B cell (primary cell): ENCODE data around the gene ABCC1. TPM values are rescaled to one million over a fixed set of nuclear protein-coding genes. Genes with fewer than 3 reads are reported as not detected.

Experiments used
- ATAC-seq: fragments of 200-7000 bp; cut with Tn5 transposase; one replicate; pipeline ENCODE4 v1.10.0; 2021; ENCODE audit warnings: low read depth, mild to moderate bottlenecking, moderate number of reproducible peaks, moderate library complexity
- CTCF ChIA-PET: fragments of 350-600 bp; sonication (Branson Sonifier 250); formaldehyde crosslinking; loops from one replicate; lab custom pipeline; 2021; ENCODE audit warnings: antibody characterized with exemption, inconsistent platforms; lab: Charles Lee
- POLR2A ChIA-PET: fragments of 350-600 bp; sonication (Branson Sonifier 250); formaldehyde crosslinking; loops from one replicate; lab custom pipeline; 2021; ENCODE audit warnings: antibody characterized with exemption; lab: Charles Lee
- DNase-seq: peaks from one replicate; pipeline ENCODE4 v3.0.0; 2013
- H2AFZ ChIP-seq: 2 replicates; pipeline ENCODE4 v1.6.1; 2012; ENCODE audit warnings: mild to moderate bottlenecking, low read depth, low read length; ENCODE audit not compliant: insufficient read depth, poor library complexity, severe bottlenecking
- H3K27ac ChIP-seq, 2 donors: 1 replicate in 1 of 2; 2 replicates in 1 of 2; pipeline ENCODE4 v1.5.1; 2012 to 2013; ENCODE audit warnings: low read length in 2 of 2, mild to moderate bottlenecking in 2 of 2, moderate library complexity in 1 of 2
- H3K27me3 ChIP-seq, 4 experiments: fragments of 200-600 bp in 1 of 4; sonication (generic) in 1 of 4; replicated peaks in 1 of 4; 1 replicate in 2 of 4; 2 replicates in 2 of 4; pipeline versions ENCODE4 v1.6.1 to v1.7.0; 2013 to 2016; ENCODE audit warnings: low read length in 3 of 4, mild to moderate bottlenecking in 2 of 4, mixed read lengths in 1 of 4, moderate library complexity in 1 of 4; ENCODE audit not compliant: insufficient read depth in 4 of 4, control insufficient read depth in 3 of 4; ENCODE audit errors: control extremely low read depth in 1 of 4
- H3K36me3 ChIP-seq, 2 experiments: replicated peaks in 1 of 2; 1 replicate in 1 of 2; 2 replicates in 1 of 2; pipeline versions ENCODE4 v1.6.1 to v1.7.1; 2013; ENCODE audit warnings: low read length in 1 of 2; ENCODE audit not compliant: insufficient read depth in 2 of 2, control insufficient read depth in 1 of 2; ENCODE audit errors: control extremely low read depth in 1 of 2, extremely low read depth in 1 of 2
- H3K4me1 ChIP-seq, 2 donors: fragments of 200-600 bp in 1 of 2; sonication (generic) in 1 of 2; 1 replicate in 1 of 2; 2 replicates in 1 of 2; pipeline versions ENCODE4 v1.5.1 to v1.6.1; 2013 to 2017; ENCODE audit warnings: low read length in 2 of 2; ENCODE audit not compliant: control insufficient read depth in 2 of 2, insufficient read depth in 2 of 2
- H3K4me2 ChIP-seq: replicated peaks from 2 replicates; pipeline ENCODE3; 2012; ENCODE audit warnings: mild to moderate bottlenecking, low read depth, low read length; ENCODE audit not compliant: poor library complexity, severe bottlenecking
- H3K4me3 ChIP-seq, 5 experiments: fragments of 200-600 bp in 1 of 5; sonication (generic) in 1 of 5; 1 replicate in 3 of 5; 2 replicates in 2 of 5; pipeline versions ENCODE4 v1.5.1 to v1.7.0; 2011 to 2016; ENCODE audit warnings: low read length in 4 of 5, mild to moderate bottlenecking in 4 of 5, low read depth in 2 of 5, control low read depth in 1 of 5, moderate library complexity in 1 of 5; ENCODE audit not compliant: insufficient read depth in 1 of 5; ENCODE audit errors: control extremely low read depth in 1 of 5, extremely low read depth in 1 of 5
- H3K79me2 ChIP-seq: fragments of 200-600 bp; sonication (generic); one replicate; pipeline ENCODE4 v1.6.0; 2016; ENCODE audit warnings: low read length; ENCODE audit not compliant: control insufficient read depth, insufficient read depth
- H3K9ac ChIP-seq: fragments of 200-600 bp; sonication (generic); 2 replicates; pipeline ENCODE4 v1.6.1; 2017; ENCODE audit warnings: mild to moderate bottlenecking, low read length, moderate library complexity
- H3K9me3 ChIP-seq, 3 donors: one replicate each; pipeline versions ENCODE4 v1.6.1 to v1.7.1; 2013; ENCODE audit warnings: low read length in 2 of 3; ENCODE audit not compliant: control insufficient read depth in 2 of 3, insufficient read depth in 1 of 3; ENCODE audit errors: control extremely low read depth in 1 of 3
- H4K20me1 ChIP-seq: 2 replicates; pipeline ENCODE4 v1.6.0; 2012; ENCODE audit warnings: mild to moderate bottlenecking, low read length; ENCODE audit not compliant: insufficient read depth, control insufficient read depth, poor library complexity, severe bottlenecking
- H3K27ac Mint-ChIP-seq: one replicate; pipeline ENCODE4 v1.8.0; 2021; ENCODE audit warnings: mixed read lengths
- H3K27me3 Mint-ChIP-seq: one replicate; pipeline ENCODE4 v1.8.0; 2021; ENCODE audit warnings: mixed read lengths
- H3K4me1 Mint-ChIP-seq: one replicate; pipeline ENCODE4 v1.8.0; 2021; ENCODE audit warnings: mixed read lengths
- H3K4me3 Mint-ChIP-seq: one replicate; pipeline ENCODE4 v1.8.0; 2021; ENCODE audit warnings: mixed read lengths
- H3K9me3 Mint-ChIP-seq: one replicate; pipeline ENCODE4 v1.8.0; 2022; ENCODE audit warnings: mixed read lengths; ENCODE audit not compliant: insufficient read depth
- EZH2 ChIP-seq: IDR thresholded peaks from 2 replicates; pipeline ENCODE4 v1.6.1; 2012; ENCODE audit warnings: borderline replicate concordance, low read depth, mild to moderate bottlenecking, moderate library complexity, low read length; ENCODE audit not compliant: insufficient read depth, poor library complexity, severe bottlenecking
- WGBS: methylation state at CpG from one replicate; pipeline ENCODE4 v1.1.5; 2013; ENCODE audit warnings: missing lambda C conversion rate; ENCODE audit not compliant: insufficient coverage; 5-methylcytosine and 5-hydroxymethylcytosine counted together
- intact Hi-C: fragments of 100-400 bp; cut with micrococcal nuclease; formaldehyde crosslinking; loops from one replicate; pipeline ENCODE4 v1.10.0; 2022
- polyA plus RNA-seq: library from polyadenylated mRNA; depleted of rRNA; stranded (reverse); fragments of >200 nt; gene quantifications from 2 replicates; pipeline ENCODE4 v1.2.3, GENCODE V29; 2012
- total RNA-seq, 2 donors: library from RNA; stranded (reverse); fragments of 120-200 nt in 1 of 2; gene quantifications; 1 replicate in 1 of 2; 2 replicates in 1 of 2; pipeline versions ENCODE4 v1.2.3 to v1.2.4, GENCODE V29; 2013 to 2022
- TF ChIP-seq, protein P1 (sequence below): fragments of 200-600 bp; IDR thresholded peaks from one replicate; pipeline ENCODE4 v1.8.0; 2022; ENCODE audit warnings: antibody characterized with exemption, mild to moderate bottlenecking

The ABCC1 gene
- total and polyA plus RNA-seq, 2 donors (not counting 1 experiment from before 2014, with no cell fraction given), result 21.8 to 73.0 TPM

DNA sequence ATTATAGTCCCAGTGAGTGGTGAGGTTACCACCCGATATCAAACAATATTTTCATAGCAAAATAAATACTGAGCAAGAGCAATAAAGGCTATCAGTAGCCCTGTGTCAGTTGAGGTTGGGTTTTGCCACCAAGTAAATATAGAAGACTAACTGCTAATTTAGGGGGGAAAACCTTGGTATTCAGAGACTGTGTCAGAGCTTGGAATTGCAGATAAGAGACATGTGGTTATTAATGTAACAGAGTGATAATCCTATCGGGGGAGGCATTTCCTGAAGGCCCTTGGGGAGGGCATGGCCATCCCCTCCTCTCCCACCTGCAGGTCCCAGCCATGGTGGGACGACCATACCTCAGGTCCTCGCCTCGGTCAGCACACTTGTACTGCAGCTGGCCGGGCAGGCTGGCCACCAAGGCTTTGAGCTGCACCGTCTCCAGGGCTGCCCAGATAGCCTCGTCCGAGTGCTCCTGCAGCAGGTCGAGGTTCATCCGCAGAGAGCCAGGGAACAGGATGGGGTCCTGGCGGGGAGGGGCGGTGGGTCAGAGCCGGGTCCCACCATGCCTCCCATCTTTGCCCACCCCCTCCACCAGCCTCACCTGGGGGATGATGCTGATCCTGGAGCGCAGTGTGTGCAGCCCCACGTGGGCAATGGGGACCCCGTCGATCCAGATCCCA, 205.0 kb downstream of the ABCC1 start:
- H3K9me3 Mint-ChIP-seq, result peaks cover 17% of the 10 kb centered on the region
- Histone ChIP-seq H3K9ac (no peak overlapping the region), H3K79me2 (no peaks in the 10 kb centered on the region), H3K9me3 (peaks cover 4 to 18% (median 17%) of the 10 kb centered on the region in 3 donors), H3K4me3 (no peak overlapping the region), H2AFZ (no peak overlapping the region), H3K4me1 (no peaks in the 10 kb centered on the region), H3K27ac (no peak overlapping the region), H3K4me2 (no peak overlapping the region), H3K36me3 (no peaks in the 10 kb centered on the region), H4K20me1 (no peaks in the 10 kb centered on the region), H3K27me3 (no peaks in the 10 kb centered on the region)
- ATAC-seq (no peak), DNase-seq (no peak)
- WGBS, result 87% methylated on average over 17 of the region's 18 CpGs
- intact Hi-C loops, result no loop called here
- ChIA-PET CTCF (no interaction called here), POLR2A (interaction anchor here (0.7 kb wide), 1 partner anchor 1556 kb away, joined by 3 read pairs; no protein-coding TSS in a partner anchor)
- no peak overlapping the region for H3K4me3 Mint-ChIP-seq
- H3K27ac Mint-ChIP-seq, result no peak overlapping the region
- TF ChIP-seq, protein P1, sequence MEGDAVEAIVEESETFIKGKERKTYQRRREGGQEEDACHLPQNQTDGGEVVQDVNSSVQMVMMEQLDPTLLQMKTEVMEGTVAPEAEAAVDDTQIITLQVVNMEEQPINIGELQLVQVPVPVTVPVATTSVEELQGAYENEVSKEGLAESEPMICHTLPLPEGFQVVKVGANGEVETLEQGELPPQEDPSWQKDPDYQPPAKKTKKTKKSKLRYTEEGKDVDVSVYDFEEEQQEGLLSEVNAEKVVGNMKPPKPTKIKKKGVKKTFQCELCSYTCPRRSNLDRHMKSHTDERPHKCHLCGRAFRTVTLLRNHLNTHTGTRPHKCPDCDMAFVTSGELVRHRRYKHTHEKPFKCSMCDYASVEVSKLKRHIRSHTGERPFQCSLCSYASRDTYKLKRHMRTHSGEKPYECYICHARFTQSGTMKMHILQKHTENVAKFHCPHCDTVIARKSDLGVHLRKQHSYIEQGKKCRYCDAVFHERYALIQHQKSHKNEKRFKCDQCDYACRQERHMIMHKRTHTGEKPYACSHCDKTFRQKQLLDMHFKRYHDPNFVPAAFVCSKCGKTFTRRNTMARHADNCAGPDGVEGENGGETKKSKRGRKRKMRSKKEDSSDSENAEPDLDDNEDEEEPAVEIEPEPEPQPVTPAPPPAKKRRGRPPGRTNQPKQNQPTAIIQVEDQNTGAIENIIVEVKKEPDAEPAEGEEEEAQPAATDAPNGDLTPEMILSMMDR, result no peak
- no peak for TF ChIP-seq EZH2
- H3K27me3 Mint-ChIP-seq, result no peaks in the 10 kb centered on the region
- no peaks in the 10 kb centered on the region for H3K4me1 Mint-ChIP-seq

DNA sequence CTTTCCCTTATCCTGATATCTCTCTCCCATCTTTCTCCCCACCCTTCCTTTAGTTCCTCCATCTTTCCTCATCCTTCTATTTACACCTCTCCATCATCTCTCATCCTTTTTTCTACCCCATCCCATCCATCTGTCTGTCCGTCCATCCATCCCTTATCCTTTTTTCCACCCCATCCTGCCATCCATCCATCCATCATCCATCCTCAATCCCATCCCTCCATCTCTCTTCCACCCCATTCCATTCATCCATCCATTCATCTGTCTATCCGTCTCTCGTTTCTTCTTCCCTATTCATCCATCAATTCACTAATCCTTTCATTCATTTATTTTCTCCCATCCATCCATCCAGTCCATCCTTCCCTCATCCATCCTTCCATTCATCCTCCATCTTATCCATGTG, 205.8 kb downstream of the ABCC1 start:
- no peak overlapping the region for H3K4me3 ChIP-seq
- H3K27ac ChIP-seq, result no peak overlapping the region
- H2AFZ ChIP-seq, result no peak overlapping the region
- ATAC-seq, result no peak
- H3K4me2 ChIP-seq, result no peak overlapping the region
- no peaks in the 10 kb centered on the region for H4K20me1 ChIP-seq
- WGBS, result 94% methylated on average over 3 of the region's 3 CpGs
- CTCF ChIA-PET, result no interaction called here
- intact Hi-C loops, result no loop called here
- no peak overlapping the region for H3K9ac ChIP-seq
- no peaks in the 10 kb centered on the region for H3K79me2 ChIP-seq
- H3K27me3 Mint-ChIP-seq, result no peaks in the 10 kb centered on the region
- H3K27ac Mint-ChIP-seq, result no peak overlapping the region
- no peaks in the 10 kb centered on the region for H3K27me3 ChIP-seq
- POLR2A ChIA-PET, result no interaction called here
- peaks cover 19% of the 10 kb centered on the region for H3K9me3 Mint-ChIP-seq
- no peaks in the 10 kb centered on the region for H3K4me1 ChIP-seq
- no peak for DNase-seq
- no peaks in the 10 kb centered on the region for H3K36me3 ChIP-seq
- no peaks in the 10 kb centered on the region for H3K4me1 Mint-ChIP-seq
- H3K9me3 ChIP-seq, result peaks cover 4 to 26% (median 25%) of the 10 kb centered on the region in 3 donors
- no peak for TF ChIP-seq EZH2
- TF ChIP-seq, protein P1, result peak; percentile 16
- no peak overlapping the region for H3K4me3 Mint-ChIP-seq
